Activated CD4-positive, alpha-beta T cell treated with anti-CD3 and anti-CD28 coated beads for 24 hours (primary cell): ENCODE measurements around the gene PPFIBP2.

Experiments used
- DNase-seq, 2 donors: peaks; one replicate each; pipeline ENCODE4 v3.0.0-alpha.2; 2020; ENCODE audit warnings: low read depth in 2 of 2

PPFIBP2 gene

GRCh38 chr11:7696424-7696823 lies 182.6 kb downstream of the PPFIBP2 start:
- DNase-seq, result no peak
